GM10847 (cell line): Measurements from ENCODE around the gene USP49.

Source experiments
- POLR2A ChIP-seq: IDR thresholded peaks from 2 replicates; pipeline ENCODE4 v1.6.1; 2011; ENCODE audit not compliant: insufficient read length; ENCODE audit errors: extremely low read depth

Gene USP49

GRCh38 chr6:41843178-41843577 lies 52.0 kb downstream of the USP49 start:
- no peak for TF ChIP-seq POLR2A

DNA sequence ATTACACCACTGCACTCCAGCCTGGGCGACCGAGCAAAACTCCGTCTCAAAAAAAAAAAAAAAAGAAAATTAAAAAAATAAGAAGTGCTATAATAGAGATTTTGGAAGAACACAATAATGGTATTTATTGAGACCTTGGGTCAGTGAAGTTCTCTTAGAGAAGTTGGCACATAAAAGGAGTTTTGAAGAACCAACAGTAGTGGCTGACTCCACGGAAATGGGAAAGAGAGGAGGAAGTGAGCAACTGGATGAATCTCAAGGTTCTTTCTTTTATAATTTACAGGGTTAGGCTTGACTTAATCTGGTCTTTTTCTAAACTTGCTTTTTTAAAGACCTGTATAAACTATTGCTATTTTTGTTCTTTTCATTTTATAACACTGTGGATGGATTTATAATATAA lies 54.8 kb downstream of the USP49 start:
- no peak for TF ChIP-seq POLR2A

- no peak for TF ChIP-seq POLR2A
Observed at GRCh38 chr6:41836660-41837052, 58.5 kb downstream of the USP49 start.

DNA sequence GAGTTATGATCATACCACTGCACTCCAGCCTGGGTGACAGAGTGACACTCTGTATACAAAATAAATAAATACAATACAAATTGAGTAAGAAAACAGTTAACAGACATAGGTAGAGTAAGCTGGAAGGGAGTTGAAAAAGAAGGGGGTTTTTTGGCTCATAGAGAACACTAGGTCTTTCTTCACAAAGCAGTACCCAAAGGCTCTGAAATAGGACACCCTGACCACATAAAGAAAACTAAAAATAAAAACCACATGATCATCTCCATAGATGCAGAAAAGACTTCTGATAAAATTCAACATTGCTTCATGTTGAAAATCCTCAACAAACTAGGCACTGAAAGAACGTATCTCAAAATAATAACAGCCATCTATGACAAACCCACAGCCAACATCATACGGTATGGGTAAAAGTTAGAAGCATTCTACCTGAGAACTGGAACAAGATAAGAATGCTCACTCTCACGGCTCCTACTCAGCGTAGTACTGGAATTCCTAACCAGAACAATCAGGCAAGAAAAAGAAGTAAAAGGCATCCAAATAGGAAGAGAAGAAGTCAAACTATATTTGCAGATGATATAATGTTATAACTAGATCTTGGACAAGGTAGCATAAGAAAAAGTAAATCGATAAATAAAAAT lies 59.0 kb downstream of the USP49 start:
- TF ChIP-seq POLR2A: no peak

DNA sequence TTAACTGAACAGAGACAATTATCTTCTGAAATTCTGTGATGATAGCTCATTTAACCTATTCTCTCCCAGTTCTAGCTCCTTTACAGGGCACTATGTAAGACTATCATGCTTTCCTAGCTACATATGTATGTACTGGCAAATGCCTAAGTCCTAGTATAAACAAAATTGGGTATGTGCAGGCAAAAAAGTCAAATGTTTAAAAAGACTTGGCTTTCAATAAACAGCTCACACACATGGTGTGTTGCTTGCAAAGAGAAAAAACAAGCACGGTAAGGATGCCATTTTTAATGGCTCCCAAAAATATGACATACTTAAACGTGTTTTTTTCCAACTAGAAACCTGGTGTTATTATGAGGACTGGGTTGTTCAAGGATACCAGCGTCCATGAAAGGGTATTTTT lies 62.9 kb downstream of the USP49 start:
- TF ChIP-seq POLR2A: no peak

DNA sequence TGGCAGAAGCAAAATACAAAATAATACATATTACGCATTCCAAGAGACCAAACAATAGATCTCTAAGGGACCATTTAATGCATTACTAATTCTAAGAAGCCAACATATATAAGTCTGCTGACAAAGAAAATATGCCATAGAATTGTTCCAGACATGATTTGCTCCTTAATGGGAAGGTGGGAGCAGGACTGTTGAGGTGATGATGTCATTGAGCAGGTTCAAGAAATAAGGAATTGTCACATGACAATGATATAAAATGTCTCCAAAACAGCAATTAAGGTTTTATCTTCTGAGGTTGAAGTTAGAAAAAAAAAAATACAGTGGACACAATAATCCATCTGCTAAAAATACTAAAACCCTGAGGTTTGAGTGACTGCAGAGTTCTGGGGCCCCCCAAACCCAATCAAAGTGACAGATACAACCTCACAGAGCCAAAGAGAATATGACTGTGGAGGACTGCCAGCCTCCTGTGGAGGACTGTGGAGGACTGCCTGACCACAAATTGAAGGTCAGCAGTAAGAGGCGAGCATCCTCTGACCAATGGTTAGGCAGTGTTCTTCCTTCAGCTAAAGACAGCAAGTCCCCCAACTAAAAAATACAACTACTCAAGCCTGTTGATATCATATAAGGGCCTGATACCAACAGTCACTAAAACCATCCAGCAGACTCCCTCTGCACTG lies 68.7 kb downstream of the USP49 start:
- TF ChIP-seq POLR2A: no peak

DNA sequence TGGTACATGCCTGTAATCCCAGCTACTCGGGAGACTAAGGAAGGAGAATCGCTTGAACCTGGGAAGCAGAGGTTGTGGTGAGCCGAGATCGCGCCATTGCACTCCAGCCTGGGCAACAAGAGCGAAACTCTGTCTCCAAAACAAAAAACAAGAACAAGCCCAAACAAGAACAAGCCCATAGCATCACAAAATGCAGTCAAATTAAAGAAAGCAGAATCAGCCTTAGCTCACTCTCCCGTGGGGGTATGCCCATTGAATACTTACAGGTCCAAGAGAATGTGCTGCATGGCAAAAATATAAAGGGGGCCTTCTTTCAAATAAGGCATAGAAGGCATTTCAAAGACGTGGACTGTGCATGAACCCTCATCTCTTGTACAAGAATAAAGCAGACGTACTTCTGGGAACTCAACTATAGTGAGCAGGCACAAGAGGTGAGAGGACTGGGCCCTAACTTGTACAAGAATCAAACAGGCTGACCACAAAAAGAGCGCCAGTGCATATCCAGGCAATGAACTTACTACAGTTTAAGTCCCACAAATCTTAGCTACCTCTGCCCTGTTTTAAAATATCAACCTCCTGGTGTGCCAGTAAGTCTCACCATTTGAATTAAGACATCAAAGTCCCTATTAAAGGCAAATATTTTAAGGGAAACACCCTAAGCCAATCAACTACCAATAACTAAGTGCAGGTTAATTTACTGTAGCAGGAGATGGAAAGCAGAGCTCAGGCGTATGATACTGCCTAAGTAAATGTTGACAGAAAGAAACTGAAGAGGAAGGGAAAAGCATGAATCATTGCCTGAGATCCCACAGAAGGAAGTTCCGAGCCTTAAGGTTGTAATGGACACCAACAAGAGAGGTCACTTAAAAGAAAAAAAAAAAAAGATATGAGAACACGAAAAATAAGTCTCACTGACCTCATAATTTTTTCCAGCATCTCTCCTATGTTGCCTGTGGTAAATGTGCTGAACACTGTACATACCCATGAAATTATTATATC lies 70.3 kb downstream of the USP49 start:
- TF ChIP-seq POLR2A: no peak

DNA sequence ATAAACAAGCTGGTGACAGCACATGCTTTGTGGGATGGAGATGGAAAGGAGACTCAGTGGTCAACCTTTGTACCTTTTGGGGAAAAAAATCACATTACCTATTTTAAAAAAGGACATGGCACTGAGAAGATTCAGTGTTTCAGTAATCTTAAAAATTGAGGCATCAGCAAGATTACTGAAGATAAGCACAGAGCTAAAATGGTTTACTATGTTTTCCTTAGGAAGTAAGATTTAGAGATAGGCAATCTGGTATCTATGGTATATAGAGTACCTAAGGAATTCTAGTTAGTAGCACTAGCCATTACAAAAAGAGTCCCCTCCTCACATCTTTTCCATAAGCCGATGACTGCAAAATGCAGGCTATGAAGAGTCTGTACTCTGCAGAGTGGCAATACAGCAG lies 72.0 kb downstream of the USP49 start:
- no peak for TF ChIP-seq POLR2A

- no peak for TF ChIP-seq POLR2A
Observed at GRCh38 chr6:41822021-41822420, 73.2 kb downstream of the USP49 start.

DNA sequence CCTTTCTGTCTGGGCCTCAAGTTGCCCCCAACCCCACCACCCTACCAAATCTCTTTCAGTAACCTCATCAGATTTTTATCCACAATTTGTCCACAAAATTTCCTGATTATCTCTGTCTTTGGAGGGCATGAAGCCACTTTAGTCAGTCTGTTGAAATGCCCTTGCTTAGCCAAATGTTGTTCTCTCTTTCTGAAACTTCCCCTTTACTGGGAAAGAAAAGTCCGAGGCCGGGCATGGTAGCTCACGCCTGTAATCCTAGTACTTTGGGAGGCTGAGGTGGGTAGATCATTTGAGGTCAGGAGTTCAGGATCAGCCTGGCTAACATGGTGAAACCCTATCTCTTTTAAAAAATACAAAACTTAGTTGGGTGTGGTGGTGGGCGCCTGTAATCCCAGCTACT lies 73.9 kb downstream of the USP49 start:
- no peak for TF ChIP-seq POLR2A

DNA sequence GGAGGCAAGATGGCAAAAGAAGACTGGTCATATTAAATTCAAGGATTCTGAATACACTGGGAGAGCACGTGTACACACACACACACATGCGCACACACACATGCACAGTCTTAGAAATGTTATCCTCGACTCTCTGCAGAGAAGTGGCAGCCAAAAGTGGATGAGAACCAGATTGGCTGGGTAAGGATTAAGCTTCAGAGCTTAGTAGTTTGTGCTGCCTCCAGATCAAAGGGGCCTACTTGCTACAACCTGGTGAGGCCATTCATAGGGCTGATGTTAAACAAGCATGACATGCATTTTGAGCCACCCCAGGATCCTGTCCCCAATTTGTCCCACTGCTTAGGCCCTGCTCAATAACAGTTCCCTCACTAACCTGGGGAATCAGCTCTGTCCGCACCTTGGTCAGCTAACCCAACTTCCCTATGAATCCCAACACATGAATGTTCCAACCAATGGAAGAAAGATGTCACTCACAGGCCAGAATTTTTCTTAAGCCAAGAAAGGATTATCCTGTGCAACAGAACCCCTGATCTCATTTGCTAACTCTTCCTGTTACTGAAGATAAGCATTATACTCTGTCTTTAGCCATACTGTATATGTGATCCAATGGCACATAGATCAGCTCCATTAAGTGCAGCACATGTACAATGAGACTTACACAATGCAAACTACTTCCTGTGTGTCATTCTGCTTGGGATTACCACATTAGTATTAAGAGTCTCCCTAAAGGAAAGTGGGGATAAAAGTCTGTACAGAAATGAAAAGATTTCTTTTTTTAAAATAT lies 76.7 kb downstream of the USP49 start:
- TF ChIP-seq POLR2A: no peak

- TF ChIP-seq POLR2A: no peak
Observed at GRCh38 chr6:41815587-41815986, 79.6 kb downstream of the USP49 start.

GRCh38 chr6:41814629-41815028 lies 80.5 kb downstream of the USP49 start:
- TF ChIP-seq POLR2A: no peak

DNA sequence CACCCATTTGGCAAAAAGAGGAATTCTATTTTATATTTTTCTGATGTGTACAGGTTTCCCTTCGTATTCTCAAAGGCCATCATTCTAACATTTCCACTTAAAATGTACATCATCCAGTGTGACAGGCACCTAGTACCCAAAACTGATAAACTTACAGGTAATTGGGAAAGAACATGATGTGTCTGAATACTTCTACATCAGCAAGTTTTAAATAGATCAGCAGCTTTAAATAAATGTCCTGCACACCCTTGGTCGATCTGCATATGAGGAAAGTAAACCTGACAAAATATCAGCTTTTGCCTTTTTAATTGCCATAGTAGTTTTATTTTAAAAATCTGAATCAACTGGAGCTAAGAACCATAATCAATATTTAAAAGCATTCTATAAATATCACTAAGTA lies 81.2 kb downstream of the USP49 start:
- no peak for TF ChIP-seq POLR2A

GRCh38 chr6:41813469-41813868 lies 81.7 kb downstream of the USP49 start:
- TF ChIP-seq POLR2A: no peak
